Stimulated activated CD8-positive, alpha-beta memory T cell treated with anti-CD3 and anti-CD28 coated beads, Interleukin-15, amount 100 ng/mL, for 24 hours (primary cell): ENCODE results near the gene ANKRD44.

Source experiments
- DNase-seq: peaks from one replicate; pipeline ENCODE4 v3.0.0-alpha.2; 2020; ENCODE audit warnings: low read depth

ANKRD44 gene

GRCh38 chr2:196985511-196986183, 324.9 kb downstream of the ANKRD44 start:
- DNase-seq = no peak

GRCh38 chr2:196984903-196985302, 325.7 kb downstream of the ANKRD44 start:
- no peak for DNase-seq

- DNase-seq = no peak
These were observed 326.6 kb downstream of the ANKRD44 start for GRCh38 chr2:196983934-196984333.

GRCh38 chr2:196980473-196980872, 330.1 kb downstream of the ANKRD44 start:
- DNase-seq = no peak

GRCh38 chr2:196980001-196980400, 330.6 kb downstream of the ANKRD44 start:
- no peak for DNase-seq

GRCh38 chr2:196977507-196977906, 333.1 kb downstream of the ANKRD44 start:
- DNase-seq = no peak

GRCh38 chr2:196974970-196975369, 335.6 kb downstream of the ANKRD44 start:
- DNase-seq = no peak

- DNase-seq = no peak
These were observed 338.9 kb downstream of the ANKRD44 start for GRCh38 chr2:196971574-196972279.

GRCh38 chr2:196970099-196970498, 340.5 kb downstream of the ANKRD44 start:
- no peak for DNase-seq

GRCh38 chr2:196968516-196968915, 342.1 kb downstream of the ANKRD44 start:
- no peak for DNase-seq

- DNase-seq = no peak
These were observed 342.8 kb downstream of the ANKRD44 start for GRCh38 chr2:196967775-196968174.

- no peak for DNase-seq
These were observed 343.5 kb downstream of the ANKRD44 start for GRCh38 chr2:196967116-196967515.

GRCh38 chr2:196966061-196966460, 344.5 kb downstream of the ANKRD44 start:
- DNase-seq = no peak

GRCh38 chr2:196965651-196966050, 344.9 kb downstream of the ANKRD44 start:
- no peak for DNase-seq

GRCh38 chr2:196963961-196964360, 346.6 kb downstream of the ANKRD44 start:
- DNase-seq = no peak

GRCh38 chr2:196963043-196963442, 347.5 kb downstream of the ANKRD44 start:
- no peak for DNase-seq

GRCh38 chr2:196962325-196962724, 348.3 kb downstream of the ANKRD44 start:
- DNase-seq = no peak

GRCh38 chr2:196961889-196962288, 348.7 kb downstream of the ANKRD44 start:
- no peak for DNase-seq

- no peak for DNase-seq
These were observed 350.7 kb downstream of the ANKRD44 start for GRCh38 chr2:196959734-196960338.

GRCh38 chr2:196959281-196959680, 351.3 kb downstream of the ANKRD44 start:
- DNase-seq = no peak

- DNase-seq = no peak
These were observed 352.6 kb downstream of the ANKRD44 start for GRCh38 chr2:196957881-196958525.

- no peak for DNase-seq
These were observed 353.1 kb downstream of the ANKRD44 start for GRCh38 chr2:196957442-196957841.

GRCh38 chr2:196956069-196956468, 354.5 kb downstream of the ANKRD44 start:
- DNase-seq = no peak
